ENCODE results near the gene MYBPC1. TPM values are rescaled to one million over a fixed set of nuclear protein-coding genes. Genes with fewer than 3 reads are reported as not detected.

MYBPC1 gene
- total RNA-seq, 1 experiment from 2014 or later = not detected

GRCh38 chr12:101694297-101694848 is 99.6 kb downstream of the MYBPC1 start:
- Mint-ChIP-seq H3K4me1 (peaks cover 15% of the 10 kb centered on the region in 2 experiments), H3K36me3 (ENCODE audit: insufficient read depth in 1 of 3, low read depth in 3 of 3) (peaks cover 0 to 2% (median 0%) of the 10 kb centered on the region in 3 experiments; a peak in 2 of 7 replicates), H3K27me3 (ENCODE audit: low read depth) (peaks cover 25% of the 10 kb centered on the region), H3K9me3 (no peaks in the 10 kb centered on the region), H3K4me3 (no peak overlapping the region), H3K27ac (no peak overlapping the region)
- Histone ChIP-seq H4K8ac (replicated peaks; ENCODE audit: insufficient read length, low read depth, low read length) (no peak overlapping the region), H2AK5ac (ENCODE audit: insufficient read length, low read length) (no peak overlapping the region), H3K79me2 (ENCODE audit: insufficient read depth, low read length) (no peaks in the 10 kb centered on the region), H3K4me2 (ENCODE audit: insufficient read depth, insufficient read length, low read length) (no peak overlapping the region), H3K27ac (ENCODE audit: insufficient read length, low read depth, low read length) (no peak overlapping the region), H4K5ac (ENCODE audit: insufficient read length, low read depth, low read length) (no peak overlapping the region), H3K14ac (ENCODE audit: insufficient read depth, low read length) (no peak overlapping the region), H2BK15ac (ENCODE audit: low read depth, low read length) (no peak overlapping the region), H3K4ac (ENCODE audit: low read depth, low read length) (no peak overlapping the region), H3K9me3 (ENCODE audit: control insufficient read depth, low read depth, low read length) (no peaks in the 10 kb centered on the region), H2BK120ac (ENCODE audit: low read depth, low read length, poor library complexity, severe bottlenecking) (no peak overlapping the region), H2AFZ (ENCODE audit: low read length) (no peak overlapping the region), H3K79me1 (ENCODE audit: insufficient read depth, low read depth, low read length, poor library complexity, severe bottlenecking) (no peaks in the 10 kb centered on the region), H3K9ac (ENCODE audit: extremely low read depth, insufficient read length, low read length) (no peak overlapping the region), H2BK5ac (ENCODE audit: insufficient read length, low read length) (no peak overlapping the region), H4K20me1 (ENCODE audit: control insufficient read depth, insufficient read depth, insufficient read length) (no peaks in the 10 kb centered on the region), H4K91ac (ENCODE audit: insufficient read length, low read depth, low read length) (no peak overlapping the region), H3K23ac (ENCODE audit: insufficient read length, low read depth, low read length) (no peak overlapping the region), H3K23me2 (ENCODE audit: insufficient read length, low read depth, low read length, poor library complexity, severe bottlenecking) (peaks cover 13% of the 10 kb centered on the region), H3K4me1 (ENCODE audit: insufficient read depth, low read length) (peaks cover 3% of the 10 kb centered on the region; the same call in 1 of the 2 replicates), H3T11ph (ENCODE audit: low read length) (no peak overlapping the region), H2BK20ac (ENCODE audit: low read depth, low read length, poor library complexity, severe bottlenecking) (no peak overlapping the region), H3K27me3 (ENCODE audit: insufficient read depth, low read length) (peaks cover 8% of the 10 kb centered on the region; the same call in 1 of the 2 replicates), H3K56ac (ENCODE audit: insufficient read length, low read depth, low read length) (no peak overlapping the region), H2BK12ac (ENCODE audit: insufficient read length, low read depth, low read length) (no peak overlapping the region), H3K18ac (ENCODE audit: insufficient read length, low read depth, low read length) (no peak overlapping the region)
- no peak for TF ChIP-seq CTCF (conservative IDR thresholded peaks at IDR 0.05)
- WGBS (ENCODE audit: extremely low coverage, insufficient read length, low lambda C conversion rate) = no CpG with 5 or more reads among the region's 2 CpGs
- DNase-seq = no peak
